ENCODE measurements around the gene SLC4A1AP. TPM values are rescaled to one million over a fixed set of nuclear protein-coding genes. Genes with fewer than 3 reads are reported as not detected.

Gene SLC4A1AP
- total RNA-seq, 2 experiments from 2014 or later = 25.5 to 26.6 TPM

- H3K9me3 Mint-ChIP-seq = peaks cover 4% of the 10 kb centered on the region
- no peak overlapping the region for H3K27ac Mint-ChIP-seq
- no peak for DNase-seq
- H3K36me3 Mint-ChIP-seq = no peaks in the 10 kb centered on the region
- H3K27me3 Mint-ChIP-seq = no peaks in the 10 kb centered on the region
- H3K4me3 Mint-ChIP-seq = no peak overlapping the region
- peaks cover 19% of the 10 kb centered on the region for H3K4me1 Mint-ChIP-seq
Observed at GRCh38 chr2:27730980-27731691, 67.4 kb downstream of the SLC4A1AP start.

DNA sequence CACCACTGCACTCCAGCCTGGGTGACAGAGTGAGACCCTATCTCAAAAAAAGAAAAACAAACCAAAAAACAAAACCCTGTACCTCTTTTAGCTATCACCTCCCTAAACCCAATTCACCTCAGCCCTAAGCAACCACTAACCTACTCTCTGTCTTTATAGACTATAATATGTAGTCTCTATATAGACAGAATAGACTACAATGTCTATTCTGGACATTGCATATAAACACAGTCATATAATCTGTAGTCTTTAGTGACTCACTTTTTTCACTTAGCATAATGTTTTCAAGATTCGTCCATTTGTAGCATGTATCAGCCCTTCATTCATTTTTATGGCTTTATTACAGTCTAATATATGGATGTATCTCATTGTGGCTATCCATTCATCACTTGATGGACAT is 70.6 kb downstream of the SLC4A1AP start:
- no peak overlapping the region for H3K4me3 Mint-ChIP-seq
- peaks cover 2% of the 10 kb centered on the region for H3K9me3 Mint-ChIP-seq
- DNase-seq = no peak
- no peaks in the 10 kb centered on the region for H3K36me3 Mint-ChIP-seq
- no peak overlapping the region for H3K27ac Mint-ChIP-seq
- H3K4me1 Mint-ChIP-seq = peaks cover 11% of the 10 kb centered on the region
- no peaks in the 10 kb centered on the region for H3K27me3 Mint-ChIP-seq

DNA sequence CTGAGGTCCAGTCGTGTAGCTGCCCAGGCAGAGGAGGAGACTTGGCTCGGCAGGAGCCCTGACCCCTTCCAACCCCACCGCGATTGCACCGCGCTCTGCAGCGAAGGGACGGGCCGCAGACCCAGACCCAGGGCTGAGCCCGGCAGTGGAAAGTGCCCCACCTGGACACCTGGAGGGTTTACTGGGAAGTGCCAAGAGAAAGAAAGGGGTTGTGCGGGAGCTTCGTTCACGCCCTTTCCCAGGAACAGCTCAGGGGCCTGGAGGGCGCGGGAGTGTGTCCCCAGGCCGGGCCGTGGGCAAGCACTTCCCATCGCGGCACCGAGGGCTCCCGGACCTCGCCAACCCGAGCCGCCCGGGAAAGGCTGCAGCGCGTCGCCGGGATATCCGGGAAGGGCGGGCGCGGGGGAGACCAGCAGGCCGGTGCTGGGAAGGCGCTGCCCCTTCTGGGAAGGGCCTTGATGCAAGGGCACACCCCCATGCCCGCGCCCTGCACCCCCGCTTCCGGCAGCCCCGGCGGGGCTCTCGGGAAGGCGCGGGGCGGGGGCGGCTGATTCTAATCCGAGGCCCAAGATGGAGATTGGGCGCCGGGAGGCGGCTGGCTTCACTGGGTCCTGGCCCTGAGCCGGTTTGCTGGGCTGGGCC is 71.7 kb downstream of the SLC4A1AP start:
- H3K36me3 Mint-ChIP-seq = no peaks in the 10 kb centered on the region
- peaks cover 9% of the 10 kb centered on the region for H3K4me1 Mint-ChIP-seq
- H3K27ac Mint-ChIP-seq = peak overlapping the region; percentile 79
- H3K27me3 Mint-ChIP-seq = no peaks in the 10 kb centered on the region
- H3K4me3 Mint-ChIP-seq = peak overlapping the region; percentile 59
- H3K9me3 Mint-ChIP-seq = peaks cover 2% of the 10 kb centered on the region
- DNase-seq = peak; percentile 77

DNA sequence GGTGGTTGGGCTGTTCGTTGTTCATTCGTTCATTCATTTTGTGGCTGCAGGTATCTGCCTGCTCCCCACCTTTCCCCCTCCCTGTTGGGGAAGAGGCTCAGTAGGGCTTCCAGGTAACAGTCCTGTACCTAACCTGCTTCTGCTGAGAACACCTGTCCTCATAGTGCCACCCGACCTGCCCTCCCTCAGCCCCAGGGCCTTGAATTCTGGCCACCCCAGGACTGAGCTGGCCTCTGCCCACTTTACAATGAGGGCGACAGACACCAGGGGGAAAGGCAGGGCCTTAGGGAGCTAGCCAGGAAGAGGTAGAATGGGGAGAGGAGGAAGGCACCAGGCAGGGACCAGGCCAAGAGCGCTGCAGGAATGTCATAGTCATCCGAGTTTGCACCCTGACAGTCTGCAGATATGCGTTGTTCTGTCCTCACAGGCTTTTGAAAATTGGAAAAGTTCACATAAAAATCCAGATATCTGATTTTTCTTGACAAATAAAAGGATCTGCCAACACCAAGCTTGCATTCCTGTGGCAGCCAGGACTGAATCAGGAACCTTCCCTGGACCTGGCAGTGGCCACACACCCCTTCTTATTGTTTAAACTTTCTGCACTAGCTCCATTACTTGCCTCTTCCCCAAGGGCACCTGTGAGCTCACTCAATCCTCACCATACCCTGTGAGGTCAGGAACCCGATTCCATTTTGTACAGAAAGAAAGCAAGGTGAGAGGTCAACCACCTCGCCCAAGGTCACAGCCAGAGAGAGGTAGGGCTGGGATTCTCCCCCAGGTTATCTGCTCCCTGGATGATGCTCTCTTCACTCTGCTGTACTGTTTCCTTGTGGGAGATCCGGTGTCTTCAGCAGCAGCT is 72.6 kb downstream of the SLC4A1AP start:
- DNase-seq = no peak
- Mint-ChIP-seq H3K27me3 (no peaks in the 10 kb centered on the region), H3K4me1 (peaks cover 9% of the 10 kb centered on the region), H3K4me3 (peak overlapping the region; percentile 34), H3K9me3 (peaks cover 2% of the 10 kb centered on the region), H3K36me3 (no peaks in the 10 kb centered on the region), H3K27ac (peak overlapping the region; percentile 16)

GRCh38 chr2:27736890-27737204 is 73.2 kb downstream of the SLC4A1AP start:
- Mint-ChIP-seq H3K27ac (no peak overlapping the region), H3K27me3 (no peaks in the 10 kb centered on the region)

DNA sequence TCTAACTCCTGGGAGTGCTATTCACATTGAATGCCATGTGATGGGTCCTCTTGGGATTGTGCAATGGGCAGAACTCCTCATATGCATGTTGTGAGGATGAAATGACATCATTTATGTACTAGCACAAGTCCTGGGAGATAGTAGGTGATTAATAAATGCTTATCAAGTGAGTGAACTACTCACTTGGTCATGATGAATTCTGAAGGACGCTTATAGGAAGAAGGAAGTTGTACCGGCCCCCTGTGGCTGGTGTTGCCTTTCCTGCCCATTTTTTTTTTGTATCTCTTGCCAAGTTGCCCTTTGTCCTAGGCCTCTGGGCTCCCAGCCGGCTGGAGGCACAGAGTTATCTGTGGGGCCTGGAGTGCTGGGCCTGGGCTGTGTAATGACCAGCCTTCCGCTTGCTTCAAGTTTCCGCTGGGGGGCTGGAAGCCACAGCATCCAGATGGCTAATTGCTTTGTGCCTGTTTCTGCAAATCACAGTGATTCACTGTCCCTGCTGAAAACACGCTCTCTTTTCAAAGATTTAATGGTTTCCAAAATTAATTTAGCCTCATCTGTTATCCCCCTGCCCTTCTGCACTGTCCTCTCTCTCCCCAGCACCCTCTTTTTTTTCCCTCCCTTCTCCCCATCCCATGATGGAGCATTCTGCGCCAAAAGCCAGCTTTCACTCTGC is 74.1 kb downstream of the SLC4A1AP start:
- Mint-ChIP-seq H3K9me3 (peaks cover 2% of the 10 kb centered on the region), H3K4me1 (peaks cover 9% of the 10 kb centered on the region), H3K27ac (no peak overlapping the region), H3K36me3 (no peaks in the 10 kb centered on the region), H3K4me3 (no peak overlapping the region), H3K27me3 (no peaks in the 10 kb centered on the region)
- no peak for DNase-seq

More at GRCh38 chr2:27736890-27737204, 73.2 kb downstream of the SLC4A1AP start:
- no peak for DNase-seq
- Mint-ChIP-seq H3K4me1 (peaks cover 9% of the 10 kb centered on the region), H3K36me3 (no peaks in the 10 kb centered on the region), H3K9me3 (peaks cover 2% of the 10 kb centered on the region), H3K4me3 (no peak overlapping the region)

DNA sequence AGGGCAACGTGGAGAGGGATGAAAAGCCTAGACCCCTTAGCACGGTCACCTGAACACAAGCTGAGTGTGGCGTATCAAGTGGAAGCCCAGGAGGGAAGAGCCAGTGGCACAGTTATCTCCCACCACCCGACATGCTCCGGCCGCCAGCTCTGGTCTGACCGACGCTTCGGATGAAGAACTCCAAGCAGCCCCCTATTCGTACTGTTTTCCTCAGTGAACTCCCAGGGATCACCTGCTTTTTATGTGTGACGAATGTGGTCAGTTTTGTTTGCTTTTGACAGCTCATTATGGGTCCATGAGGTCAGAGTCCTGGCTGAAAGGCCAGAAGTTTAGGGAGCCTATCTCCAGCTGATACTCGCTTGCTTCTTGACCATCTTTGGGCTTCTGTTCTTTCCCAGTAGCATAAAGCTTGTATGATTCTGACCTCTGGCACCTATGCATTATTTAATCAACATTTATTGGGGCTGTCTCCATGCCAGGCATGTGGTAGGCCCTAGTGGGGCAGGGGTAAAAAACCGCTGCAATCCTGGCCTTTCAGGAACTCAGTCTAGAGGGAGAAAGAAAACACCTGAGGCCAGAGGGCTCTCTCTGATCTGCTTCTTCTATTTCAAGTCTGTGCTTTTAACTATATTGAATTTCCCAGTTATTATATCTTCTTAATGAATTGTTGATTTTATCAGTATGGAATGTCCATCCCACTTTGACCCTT is 74.8 kb downstream of the SLC4A1AP start:
- Mint-ChIP-seq H3K9me3 (peaks cover 2% of the 10 kb centered on the region), H3K27me3 (no peaks in the 10 kb centered on the region), H3K4me1 (peaks cover 9% of the 10 kb centered on the region), H3K36me3 (no peaks in the 10 kb centered on the region), H3K27ac (no peak overlapping the region), H3K4me3 (no peak overlapping the region)
- no peak for DNase-seq

DNA sequence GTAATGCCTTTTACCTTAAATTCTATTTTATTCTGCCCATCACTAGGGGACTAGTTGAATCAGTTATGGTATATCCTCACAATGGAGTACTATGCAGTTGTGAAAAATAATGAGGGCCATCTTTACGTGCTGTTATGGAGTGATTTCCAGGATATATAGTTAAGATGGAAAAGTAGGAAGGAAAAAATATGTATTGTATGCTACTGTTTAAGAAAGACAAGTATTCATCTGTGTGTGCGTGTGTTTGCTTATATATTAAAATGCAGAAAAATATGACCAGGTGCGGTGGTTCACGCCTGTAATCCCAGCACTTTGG is 75.3 kb downstream of the SLC4A1AP start:
- Mint-ChIP-seq H3K4me3 (no peak overlapping the region), H3K4me1 (peaks cover 9% of the 10 kb centered on the region), H3K36me3 (no peaks in the 10 kb centered on the region), H3K9me3 (peaks cover 2% of the 10 kb centered on the region), H3K27ac (no peak overlapping the region), H3K27me3 (no peaks in the 10 kb centered on the region)
- no peak for DNase-seq

- no peaks in the 10 kb centered on the region for H3K4me1 Mint-ChIP-seq
- no peak overlapping the region for H3K4me3 Mint-ChIP-seq
- no peaks in the 10 kb centered on the region for H3K9me3 Mint-ChIP-seq
- H3K36me3 Mint-ChIP-seq = no peaks in the 10 kb centered on the region
- no peaks in the 10 kb centered on the region for H3K27me3 Mint-ChIP-seq
- DNase-seq = no peak
- no peak overlapping the region for H3K27ac Mint-ChIP-seq
Observed at GRCh38 chr2:27741673-27742072, 78.0 kb downstream of the SLC4A1AP start.

DNA sequence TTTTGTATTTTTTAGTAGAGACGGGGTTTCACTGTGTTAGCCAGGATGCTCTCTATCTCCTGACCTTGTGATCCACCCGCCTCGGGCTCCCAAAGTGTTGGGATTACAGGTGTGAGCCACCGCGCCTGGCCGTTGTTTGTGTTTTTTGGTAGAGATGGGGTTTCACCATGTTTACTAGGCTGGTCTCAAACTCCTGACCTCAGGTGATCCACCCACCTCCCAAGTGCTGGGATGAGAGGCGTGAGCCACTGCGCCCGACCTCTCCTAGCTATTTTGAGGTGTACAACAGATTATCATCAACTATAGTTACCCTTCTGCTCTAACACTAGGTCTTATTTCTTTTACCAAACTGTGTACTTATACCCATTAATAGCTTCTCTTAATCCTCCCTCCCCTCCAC is 78.9 kb downstream of the SLC4A1AP start:
- H3K9me3 Mint-ChIP-seq = no peaks in the 10 kb centered on the region
- H3K4me3 Mint-ChIP-seq = no peak overlapping the region
- no peaks in the 10 kb centered on the region for H3K27me3 Mint-ChIP-seq
- H3K4me1 Mint-ChIP-seq = no peaks in the 10 kb centered on the region
- H3K36me3 Mint-ChIP-seq = no peaks in the 10 kb centered on the region
- no peak overlapping the region for H3K27ac Mint-ChIP-seq
- no peak for DNase-seq

Other genes starting within 250 kb of the SLC4A1AP start
- 10 to 100 TPM; 57.0 to 62.5 TPM for gene NRBP1, start 235.3 kb upstream of the SLC4A1AP start, total RNA-seq
- 1 to 10 TPM; 7.4 to 9.9 TPM for gene KRTCAP3, start 221.5 kb upstream of the SLC4A1AP start, total RNA-seq
- 1 to 10 TPM; 7.1 to 8.1 TPM for gene IFT172, start 174.1 kb upstream of the SLC4A1AP start, total RNA-seq
- not detected for gene FNDC4, start 168.7 kb upstream of the SLC4A1AP start, total RNA-seq
- not detected for gene GCKR, start 167.1 kb upstream of the SLC4A1AP start, total RNA-seq
- gene ZNF512, start 80.8 kb upstream of the SLC4A1AP start, total RNA-seq = 10 to 100 TPM; 21.0 to 25.2 TPM
- under 1 TPM; 0.60 to 0.68 TPM for gene CCDC121, start 34.9 kb upstream of the SLC4A1AP start, total RNA-seq
- gene GPN1, start 34.8 kb upstream of the SLC4A1AP start, total RNA-seq = 10 to 100 TPM; 49.9 to 50.6 TPM
- 10 to 100 TPM; 26.2 to 26.6 TPM for gene SUPT7L, start 275 bp upstream of the SLC4A1AP start, total RNA-seq
- 10 to 100 TPM; 68.9 to 82.6 TPM for gene MRPL33, start 107.8 kb downstream of the SLC4A1AP start, total RNA-seq
- 1 to 10 TPM; 5.1 to 5.4 TPM for gene RBKS, start 226.5 kb downstream of the SLC4A1AP start, total RNA-seq
- gene BABAM2, start 226.8 kb downstream of the SLC4A1AP start, total RNA-seq = 10 to 100 TPM; 45.2 to 53.2 TPM